Renal cortex interstitium (tissue), 11 donors: ENCODE measurements around the gene ANKRD50. TPM values are rescaled to one million over a fixed set of nuclear protein-coding genes. Genes with fewer than 3 reads are reported as not detected.

Experiments
- DNase-seq, 11 donors: peaks; one replicate each; pipeline ENCODE4 v3.0.0-alpha.2; 2013; ENCODE audit warnings: low read depth in 9 of 11, low spot score in 4 of 11; ENCODE audit errors: extremely low read depth in 1 of 11
- polyA plus RNA-seq, 3 donors: library from polyadenylated mRNA; unstranded; fragments of 120-200 nt; gene quantifications; one replicate each; pipeline ENCODE4 v1.2.1, GENCODE V29; 2013; ENCODE audit not compliant: insufficient read length in 3 of 3

Gene ANKRD50
- polyA plus RNA-seq, 3 donors = 37.7 to 49.2 (median 43.5) TPM

GRCh38 chr4:124722071-124722470, 9.5 kb upstream of the ANKRD50 start:
- DNase-seq = no peak

- DNase-seq = no peak
These were observed 4.6 kb upstream of the ANKRD50 start for GRCh38 chr4:124717101-124717500.

- peak; percentile 49 to 85 (median 77) for DNase-seq
These were observed 657 bp upstream of the ANKRD50 start for GRCh38 chr4:124713185-124713592.

- peak; percentile 38 to 64 (median 56) for DNase-seq
These were observed 811 bp downstream of the ANKRD50 start for GRCh38 chr4:124711471-124712371.

GRCh38 chr4:124710911-124711310, 1.6 kb downstream of the ANKRD50 start:
- DNase-seq = no peak

GRCh38 chr4:124710015-124710741, 2.4 kb downstream of the ANKRD50 start:
- DNase-seq = no peak

- no peak for DNase-seq
These were observed 3.8 kb downstream of the ANKRD50 start for GRCh38 chr4:124708517-124709300.

GRCh38 chr4:124705393-124705792, 7.1 kb downstream of the ANKRD50 start:
- no peak for DNase-seq

- no peak for DNase-seq
These were observed 9.4 kb downstream of the ANKRD50 start for GRCh38 chr4:124703154-124703553.

- no peak for DNase-seq
These were observed 15.1 kb downstream of the ANKRD50 start for GRCh38 chr4:124697441-124697840.

- DNase-seq = no peak
These were observed 16.4 kb downstream of the ANKRD50 start for GRCh38 chr4:124696182-124696581.

GRCh38 chr4:124694946-124695598, 17.5 kb downstream of the ANKRD50 start:
- DNase-seq = no peak

GRCh38 chr4:124694306-124694705, 18.2 kb downstream of the ANKRD50 start:
- no peak for DNase-seq

- DNase-seq = no peak
These were observed 20.7 kb downstream of the ANKRD50 start for GRCh38 chr4:124691801-124692200.

GRCh38 chr4:124686279-124686678, 26.3 kb downstream of the ANKRD50 start:
- DNase-seq = no peak

- no peak for DNase-seq
These were observed 26.7 kb downstream of the ANKRD50 start for GRCh38 chr4:124685851-124686250.

GRCh38 chr4:124684301-124684700, 28.2 kb downstream of the ANKRD50 start:
- DNase-seq = no peak

GRCh38 chr4:124682384-124682783, 30.1 kb downstream of the ANKRD50 start:
- no peak for DNase-seq

GRCh38 chr4:124666496-124666895, 46.0 kb downstream of the ANKRD50 start:
- DNase-seq = no peak
